OCI-LY7 (cell line): ENCODE measurements around the gene FIBIN. TPM values are rescaled to one million over a fixed set of nuclear protein-coding genes. Genes with fewer than 3 reads are reported as not detected.

Experiments used
- BruUV-seq: library from RNA; stranded (reverse); fragments of 400-500 nt; replicated peaks from 2 replicates; lab custom pipeline; 2021; lab: Mats Ljungman, UMichigan
- CTCF ChIA-PET: fragments of 300-600 bp; sonication (Branson Sonifier 250); formaldehyde crosslinking; loops from one replicate; lab custom pipeline; 2022; ENCODE audit warnings: antibody characterized with exemption; ENCODE audit not compliant: unreplicated experiment; lab: Charles Lee
- POLR2A ChIA-PET: fragments of 300-600 bp; sonication (Branson Sonifier 250); formaldehyde crosslinking; loops from one replicate; lab custom pipeline; 2022; ENCODE audit warnings: antibody characterized with exemption; lab: Charles Lee
- DNase-seq: peaks from one replicate; pipeline ENCODE4 v3.0.0-alpha.2; 2015; ENCODE audit warnings: low spot score
- H2AFZ ChIP-seq: fragments of 200-600 bp; sonication (generic), shearing (Covaris generic); 2 replicates; pipeline ENCODE4 v1.6.1; 2014; ENCODE audit warnings: mild to moderate bottlenecking, antibody characterized with exemption, low read length, moderate library complexity
- H3K27ac ChIP-seq: fragments of 200-600 bp; sonication (generic); 2 replicates; pipeline ENCODE4 v1.5.1; 2014; ENCODE audit warnings: mixed run types, low read depth, mild to moderate bottlenecking, moderate library complexity, low read length, inconsistent platforms; ENCODE audit not compliant: poor library complexity, severe bottlenecking
- H3K36me3 ChIP-seq: fragments of 200-600 bp; sonication (generic); 2 replicates; pipeline ENCODE4 v1.6.1; 2014; ENCODE audit warnings: mild to moderate bottlenecking, antibody characterized with exemption, low read length, moderate library complexity, mixed read lengths; ENCODE audit not compliant: insufficient read depth
- H3K4me1 ChIP-seq: fragments of 200-600 bp; sonication (generic); 2 replicates; pipeline ENCODE4 v1.5.1; 2014; ENCODE audit warnings: mild to moderate bottlenecking, low read length; ENCODE audit not compliant: insufficient read depth, poor library complexity, severe bottlenecking
- H3K4me2 ChIP-seq: fragments of 200-600 bp; sonication (generic); 2 replicates; pipeline ENCODE4 v1.6.1; 2014; ENCODE audit warnings: mild to moderate bottlenecking, low read length
- H3K4me3 ChIP-seq: fragments of 200-600 bp; sonication (generic); 2 replicates; pipeline ENCODE4 v1.5.1; 2014; ENCODE audit warnings: mild to moderate bottlenecking, low read depth, low read length; ENCODE audit not compliant: poor library complexity, severe bottlenecking
- H3K79me2 ChIP-seq: fragments of 200-600 bp; sonication (generic); 2 replicates; pipeline ENCODE4 v1.6.1; 2016; ENCODE audit warnings: low read depth, mild to moderate bottlenecking, low read length, moderate library complexity, mixed read lengths; ENCODE audit not compliant: insufficient read depth
- H3K9me2 ChIP-seq: fragments of 200-600 bp; sonication (generic); 2 replicates; pipeline ENCODE4 v1.6.1; 2016; ENCODE audit warnings: mild to moderate bottlenecking, low read length, mixed read lengths; ENCODE audit not compliant: insufficient read depth
- H3K9me3 ChIP-seq: fragments of 200-600 bp; sonication (generic); 2 replicates; pipeline ENCODE4 v1.6.1; 2014; ENCODE audit warnings: mild to moderate bottlenecking, mixed run types, low read length, mixed read lengths
- H4K20me1 ChIP-seq: fragments of 200-600 bp; sonication (generic); 2 replicates; pipeline ENCODE4 v1.6.1; 2014; ENCODE audit warnings: mild to moderate bottlenecking, antibody characterized with exemption, low read length, moderate library complexity, mixed read lengths; ENCODE audit not compliant: insufficient read depth
- CTCF ChIP-seq: fragments of 200-600 bp; sonication (generic); conservative IDR thresholded peaks from 2 replicates; pipeline ENCODE4 v1.5.1; 2014; ENCODE audit warnings: mild to moderate bottlenecking, antibody characterized with exemption, low read length, moderate library complexity, mixed read lengths
- EZH2phosphoT487 ChIP-seq: fragments of 200-600 bp; sonication (generic); IDR thresholded peaks from 2 replicates; pipeline ENCODE4 v1.6.1; 2018; ENCODE audit warnings: low read depth, borderline replicate concordance, mild to moderate bottlenecking, mixed run types, antibody characterized with exemption, low read length, moderate library complexity, mixed read lengths
- intact Hi-C: fragments of 100-400 bp; cut with micrococcal nuclease; formaldehyde crosslinking; loops from one replicate; pipeline ENCODE4 v1.10.0; 2022; ENCODE audit not compliant: unreplicated experiment
- total RNA-seq, 2 experiments: library from RNA; depleted of rRNA in 1 of 2; stranded (reverse); fragments of >200 nt in 1 of 2; shearing (Covaris generic) in 1 of 2; gene quantifications; 2 replicates each; pipeline ENCODE4 v1.2.3, GENCODE V29; 2014 to 2022

FIBIN gene
- total RNA-seq, 2 experiments from 2014 or later, result not detected

- Histone ChIP-seq H2AFZ (no peak overlapping the region; the same call in 1 of the 2 replicates), H3K79me2 (no peaks in the 10 kb centered on the region), H3K4me2 (no peak overlapping the region), H3K4me3 (no peak overlapping the region), H3K36me3 (no peaks in the 10 kb centered on the region), H3K9me3 (no peaks in the 10 kb centered on the region; the same call in 1 of the 2 replicates), H4K20me1 (no peaks in the 10 kb centered on the region), H3K27ac (no peak overlapping the region), H3K9me2 (no peaks in the 10 kb centered on the region), H3K4me1 (no peaks in the 10 kb centered on the region)
- no peak for DNase-seq
- POLR2A ChIA-PET, result interaction anchor here (1.0 kb wide), 1 partner anchor 13 kb away, joined by 3 read pairs; no protein-coding TSS in a partner anchor
- no peak for TF ChIP-seq CTCF
- TF ChIP-seq EZH2phosphoT487, result no peak
- intact Hi-C loops, result no loop called here
- BruUV-seq, result no TSS peak
- CTCF ChIA-PET, result no interaction called here
These were observed 6.2 kb upstream of the FIBIN start for GRCh38 chr11:26987731-26988130.

GRCh38 chr11:26992031-26992541, 1.8 kb upstream of the FIBIN start:
- Histone ChIP-seq H2AFZ (peak overlapping the region; percentile 5; the same call in 1 of the 2 replicates), H3K27ac (no peak overlapping the region), H3K79me2 (no peaks in the 10 kb centered on the region), H3K9me2 (no peaks in the 10 kb centered on the region), H3K36me3 (no peaks in the 10 kb centered on the region), H3K4me1 (no peaks in the 10 kb centered on the region), H3K4me2 (no peak overlapping the region), H3K9me3 (no peaks in the 10 kb centered on the region), H4K20me1 (no peaks in the 10 kb centered on the region), H3K4me3 (no peak overlapping the region)
- ChIA-PET POLR2A (no interaction called here), CTCF (interaction anchor here (0.6 kb wide), 1 partner anchor 157 kb away, joined by 3 read pairs; no protein-coding TSS in a partner anchor)
- TF ChIP-seq EZH2phosphoT487 (no peak), CTCF (no peak)
- no peak for DNase-seq
- no TSS peak for BruUV-seq
- intact Hi-C loops, result no loop called here

GRCh38 chr11:26994631-26995095, 751 bp downstream of the FIBIN start:
- Histone ChIP-seq H3K9me2 (no peaks in the 10 kb centered on the region), H3K79me2 (no peaks in the 10 kb centered on the region), H3K4me3 (no peak overlapping the region), H3K9me3 (no peaks in the 10 kb centered on the region), H3K36me3 (no peaks in the 10 kb centered on the region), H4K20me1 (no peaks in the 10 kb centered on the region), H2AFZ (no peak overlapping the region), H3K27ac (no peak overlapping the region), H3K4me2 (peak overlapping the region; percentile 15; the same call in 1 of the 2 replicates), H3K4me1 (no peaks in the 10 kb centered on the region)
- DNase-seq, result no peak
- ChIA-PET POLR2A (interaction anchor here (0.6 kb wide), 3 partner anchors 38 to 1000 kb away, joined by 3 read pairs; no protein-coding TSS in a partner anchor), CTCF (no interaction called here)
- TF ChIP-seq EZH2phosphoT487 (no peak), CTCF (no peak)
- intact Hi-C loops, result no loop called here
- no TSS peak for BruUV-seq
